ENCODE data around the gene DPP3. TPM values are rescaled to one million over a fixed set of nuclear protein-coding genes. Genes with fewer than 3 reads are reported as not detected.

The DPP3 gene
- total RNA-seq (2021) = 77.0 to 86.7 TPM (median 83.4 TPM) in 3 replicates
- Bru-seq, nascent RNA = percentile 51 among the genes with signal in this experiment
- long read RNA-seq, experiment 1, transcript DPP3-211 (18 exons, 3,078 nt) = major isoform, 117 of 292 reads
- long read RNA-seq, experiment 1, transcript DPP3-209 (18 exons, 2,974 nt) = minor isoform, 77 of 292 reads
- long read RNA-seq, experiment 1, partial matches to known transcripts = 46 of 292 reads
- long read RNA-seq, experiment 1, other reads (novel, unspliced or antisense) = 50 of 292 reads
- long read RNA-seq, experiment 2, transcript DPP3-209 (18 exons, 2,974 nt) = major isoform, 12 of 84 reads
- long read RNA-seq, experiment 2, transcript DPP3-211 (18 exons, 3,078 nt) = major isoform, 12 of 84 reads
- long read RNA-seq, experiment 2, partial matches to known transcripts = 49 of 84 reads
- long read RNA-seq, experiment 2, other reads (novel, unspliced or antisense) = 11 of 84 reads
- long read RNA-seq, experiment 3, transcript DPP3-209 (18 exons, 2,974 nt) = minor isoform, 22 of 97 reads
- long read RNA-seq, experiment 3, transcript DPP3-211 (18 exons, 3,078 nt) = major isoform, 30 of 97 reads
- long read RNA-seq, experiment 3, partial matches to known transcripts = 30 of 97 reads
- long read RNA-seq, experiment 3, other reads (novel, unspliced or antisense) = 14 of 97 reads

GRCh38 chr11:66480117-66480938 is at the start of gene DPP3:
DPP3 (plus strand) TSS chr11:66480434; CDS start chr11:66482201, 1,767 bp downstream.
- DNase-seq (ENCODE audit: low spot score) (peak; percentile 99), ATAC-seq (peak; percentile 90)
- Mint-ChIP-seq H3K27ac (peak within 1 kb of the TSS; percentile 95), H3K4me1 (peaks cover 26% of the 10 kb centered on the region), H3K9me3 (no peaks in the 10 kb centered on the region), H3K4me3 (peak within 1 kb of the TSS; percentile 95), H3K36me3 (peaks cover 11% of the 10 kb centered on the region), H3K27me3 (ENCODE audit: low read depth) (no peaks in the 10 kb centered on the region)
- POLR2A ChIA-PET = interaction anchor here (0.5 to 1.8 kb wide), 22 partner anchors 11 to 437 kb away, joined by 3 to 22 read pairs (median 5); partner anchors contain the start of genes ACTN3, MRPL11, NPAS4 and PELI3
- CTCF ChIA-PET = interaction anchor here (0.6 to 3.0 kb wide), 26 partner anchors 10 to 198 kb away, joined by 3 to 56 read pairs (median 7); partner anchors contain the start of genes ACTN3, BBS1, CCDC87 and CCS
- TF ChIP-seq E2F5 (CRISPR knock-in tag; IDR thresholded peaks at IDR 0.05) = peak; percentile 61; the same call in 1 of the 2 replicates
- TF ChIP-seq USF1 (CRISPR knock-in tag; IDR thresholded peaks at IDR 0.05) = peak; percentile 15; the same call in 1 of the 2 replicates
- no peak for TF ChIP-seq ZNF671 (CRISPR knock-in tag; IDR thresholded peaks at IDR 0.05)
- TF ChIP-seq CBFB (CRISPR knock-in tag; IDR thresholded peaks at IDR 0.05; ENCODE audit: low read depth) = no peak
- TF ChIP-seq AFF4 (CRISPR knock-in tag; IDR thresholded peaks at IDR 0.05; ENCODE audit: borderline replicate concordance) = no peak
- TF ChIP-seq AR (CRISPR knock-in tag; IDR thresholded peaks at IDR 0.05) = no peak
- TF ChIP-seq NFYB (CRISPR knock-in tag; conservative IDR thresholded peaks at IDR 0.05; ENCODE audit: low read depth) = peak; percentile 90
- peak; percentile 45 for TF ChIP-seq USF2 (CRISPR knock-in tag; IDR thresholded peaks at IDR 0.05)
- TF ChIP-seq ZNF512 (CRISPR knock-in tag; IDR thresholded peaks at IDR 0.05; ENCODE audit: borderline replicate concordance) = no peak
- no peak for TF ChIP-seq SMAD3 (CRISPR knock-in tag; IDR thresholded peaks at IDR 0.05; ENCODE audit: borderline replicate concordance)
- no peak for TF ChIP-seq ERG (CRISPR knock-in tag; IDR thresholded peaks at IDR 0.05)
- TF ChIP-seq ATF6 (CRISPR knock-in tag; IDR thresholded peaks at IDR 0.05) = no peak
- peak; percentile 75; the same call in 1 of the 2 replicates for TF ChIP-seq MYBL2 (CRISPR knock-in tag; IDR thresholded peaks at IDR 0.05)
- no peak for TF ChIP-seq NR3C1 (CRISPR knock-in tag; conservative IDR thresholded peaks at IDR 0.05; ENCODE audit: low read depth)
- no peak; the same call in none of the 2 replicates for TF ChIP-seq CREM (CRISPR knock-in tag; IDR thresholded peaks at IDR 0.05)
- TF ChIP-seq NR1H2 (CRISPR knock-in tag; IDR thresholded peaks at IDR 0.05) = no peak
- TF ChIP-seq SP1 (CRISPR knock-in tag; conservative IDR thresholded peaks at IDR 0.05) = peak; percentile 91

Measured in WTC11 (cell line).